HG02759 (cell line): ENCODE measurements around the gene H6PD.
A peak's percentile ranks its signal among the peaks of the same experiment; 100 is the strongest.

Experiments
- ATAC-seq: cut with Tn5 transposase; IDR thresholded peaks from one replicate; pipeline ENCODE4 v1.9.1; 2021; ENCODE audit warnings: mild to moderate bottlenecking, moderate library complexity; ENCODE audit not compliant: unreplicated experiment

H6PD gene, protein sequence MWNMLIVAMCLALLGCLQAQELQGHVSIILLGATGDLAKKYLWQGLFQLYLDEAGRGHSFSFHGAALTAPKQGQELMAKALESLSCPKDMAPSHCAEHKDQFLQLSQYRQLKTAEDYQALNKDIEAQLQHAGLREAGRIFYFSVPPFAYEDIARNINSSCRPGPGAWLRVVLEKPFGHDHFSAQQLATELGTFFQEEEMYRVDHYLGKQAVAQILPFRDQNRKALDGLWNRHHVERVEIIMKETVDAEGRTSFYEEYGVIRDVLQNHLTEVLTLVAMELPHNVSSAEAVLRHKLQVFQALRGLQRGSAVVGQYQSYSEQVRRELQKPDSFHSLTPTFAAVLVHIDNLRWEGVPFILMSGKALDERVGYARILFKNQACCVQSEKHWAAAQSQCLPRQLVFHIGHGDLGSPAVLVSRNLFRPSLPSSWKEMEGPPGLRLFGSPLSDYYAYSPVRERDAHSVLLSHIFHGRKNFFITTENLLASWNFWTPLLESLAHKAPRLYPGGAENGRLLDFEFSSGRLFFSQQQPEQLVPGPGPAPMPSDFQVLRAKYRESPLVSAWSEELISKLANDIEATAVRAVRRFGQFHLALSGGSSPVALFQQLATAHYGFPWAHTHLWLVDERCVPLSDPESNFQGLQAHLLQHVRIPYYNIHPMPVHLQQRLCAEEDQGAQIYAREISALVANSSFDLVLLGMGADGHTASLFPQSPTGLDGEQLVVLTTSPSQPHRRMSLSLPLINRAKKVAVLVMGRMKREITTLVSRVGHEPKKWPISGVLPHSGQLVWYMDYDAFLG

DNA sequence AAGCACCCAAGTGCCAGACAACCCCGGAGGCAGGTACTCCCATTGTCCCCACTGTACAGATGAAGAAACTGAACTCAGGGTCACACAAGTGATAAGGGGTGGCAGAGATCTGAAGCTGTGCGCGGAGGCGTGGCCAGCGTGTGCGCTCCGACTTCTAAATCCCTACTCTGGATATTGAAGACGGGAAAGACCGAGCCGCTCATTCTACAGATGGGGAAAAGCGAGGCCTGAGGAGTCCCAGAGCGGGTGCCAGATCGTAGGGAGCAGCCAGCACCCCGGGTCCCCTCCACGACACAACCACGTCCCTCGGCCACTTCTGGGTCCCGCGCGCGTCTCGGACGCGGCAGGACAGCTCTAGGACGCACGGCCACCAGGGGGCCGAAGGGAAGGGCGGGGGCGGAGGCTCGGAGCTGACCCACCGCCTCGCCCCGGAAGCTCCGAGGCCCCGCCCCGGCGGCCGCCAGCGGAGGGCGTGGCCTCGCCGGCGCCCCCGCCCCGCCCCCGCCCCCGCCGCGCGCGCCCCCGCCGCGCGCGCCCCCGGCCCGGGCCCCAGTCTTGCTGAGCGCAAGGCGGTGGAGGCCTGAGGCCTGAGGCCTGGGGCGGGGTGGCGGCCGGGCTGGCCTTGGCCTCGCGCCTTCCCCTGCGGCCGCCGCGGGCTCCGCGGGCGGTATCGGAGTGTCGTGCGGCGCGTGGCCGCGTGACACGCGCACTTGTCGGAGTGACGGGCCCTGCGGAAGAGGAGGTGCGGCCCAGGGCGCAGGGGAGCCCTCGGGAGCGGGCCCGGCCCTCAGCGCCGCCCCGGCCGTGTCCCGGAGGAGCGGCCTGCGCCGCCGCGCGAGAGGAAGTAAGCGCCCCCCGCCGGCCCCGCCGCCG is at the start of gene H6PD:
Gene H6PD (plus strand): TSS at position 552 of the 873 bp plus-strand sequence. CDS start 10,161 bp downstream, outside the sequence.
- ATAC-seq: peak; percentile 78

DNA sequence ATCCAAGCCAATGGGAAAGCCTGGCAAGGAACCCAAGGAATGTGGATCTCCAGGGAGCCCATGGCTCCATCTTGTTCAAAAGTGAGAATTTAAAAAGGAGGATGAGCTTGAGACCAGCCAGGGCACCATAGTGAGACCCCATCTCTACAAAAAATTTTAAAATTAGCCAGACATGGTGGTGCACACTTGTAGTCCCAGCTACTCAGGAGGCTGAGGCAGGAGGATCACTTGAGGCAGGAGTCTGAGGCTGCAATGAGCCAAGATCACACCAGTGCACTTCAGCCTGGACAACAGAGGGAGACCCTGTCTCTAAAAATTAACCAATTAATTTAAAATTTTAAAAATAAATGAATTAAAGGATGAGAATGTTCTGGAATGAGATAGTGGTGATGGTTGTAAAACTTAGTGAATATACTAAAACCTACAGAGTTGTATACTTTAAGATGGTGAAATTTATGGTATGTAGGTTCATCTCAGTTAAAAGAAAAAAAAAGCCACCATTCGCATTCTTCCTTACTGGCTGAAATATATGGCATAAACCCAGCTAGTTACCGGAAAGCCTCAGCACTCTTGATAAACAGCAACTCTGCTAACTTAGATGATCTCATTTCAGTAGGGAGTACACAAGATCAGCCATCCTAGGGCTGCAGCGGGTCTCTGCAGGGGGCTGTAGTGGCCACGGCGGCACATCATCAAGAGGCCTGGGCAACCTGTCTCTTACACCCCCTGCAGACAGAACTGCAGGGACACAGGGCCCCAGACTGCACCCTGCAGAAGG is 48.3 kb upstream of the H6PD start:
- no peak for ATAC-seq

DNA sequence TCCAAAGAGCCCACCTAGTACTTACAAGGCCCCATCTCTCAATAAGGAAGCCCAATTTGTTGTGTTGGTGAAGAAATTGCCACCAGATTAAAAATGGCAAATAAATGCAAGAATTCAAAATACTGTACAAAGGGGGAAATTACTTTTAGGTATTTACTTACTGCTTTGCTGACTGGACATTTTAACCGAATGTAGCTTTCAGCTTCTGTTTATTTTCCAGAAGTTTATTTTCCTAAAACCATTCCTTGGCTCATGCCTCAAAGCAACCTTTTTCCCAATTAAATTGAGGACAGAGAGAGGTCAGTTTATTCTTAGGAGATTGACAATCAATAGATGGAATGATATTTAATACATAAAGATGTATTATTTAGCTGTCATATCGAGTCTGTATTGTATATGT is 47.6 kb upstream of the H6PD start:
- ATAC-seq: no peak

DNA sequence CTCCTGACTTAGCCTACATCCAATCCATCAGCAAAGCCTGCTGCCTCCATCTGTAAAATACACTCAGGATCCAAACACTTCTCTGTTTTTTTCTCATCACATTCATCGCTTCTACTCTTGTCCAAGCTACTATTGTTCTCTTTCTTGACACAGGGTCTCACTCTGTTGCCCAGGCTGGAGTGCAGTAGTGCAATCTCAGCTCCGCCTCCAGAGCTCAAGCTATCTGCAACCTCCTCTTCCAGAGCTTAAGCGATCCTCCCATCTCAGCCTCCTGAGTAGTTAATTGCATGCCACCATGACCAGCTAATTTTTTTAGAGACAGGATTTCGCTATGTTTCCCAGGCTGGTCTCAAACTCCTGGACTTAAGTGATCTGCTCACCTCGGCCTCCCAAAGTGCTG is 44.3 kb upstream of the H6PD start:
- ATAC-seq: no peak

DNA sequence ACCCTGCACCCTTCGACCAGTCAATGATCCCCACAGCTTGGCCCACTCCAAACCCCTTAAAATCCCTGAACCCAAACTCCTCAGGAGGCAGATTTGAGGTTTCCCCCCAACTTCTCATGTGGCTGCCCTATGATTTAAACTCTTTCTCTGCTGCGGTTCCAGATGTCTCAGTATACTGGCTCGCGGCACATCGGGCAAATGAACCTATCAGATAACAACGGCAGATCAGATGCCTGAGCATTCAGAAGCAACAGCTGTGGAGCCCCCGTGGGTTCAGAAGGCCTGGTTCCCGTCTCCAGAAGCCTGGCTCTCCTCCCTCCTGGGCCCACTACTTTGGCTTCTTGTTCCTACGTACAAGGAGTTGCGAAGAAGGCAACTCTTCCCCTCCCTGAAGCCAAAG is 43.3 kb upstream of the H6PD start:
- ATAC-seq: no peak

DNA sequence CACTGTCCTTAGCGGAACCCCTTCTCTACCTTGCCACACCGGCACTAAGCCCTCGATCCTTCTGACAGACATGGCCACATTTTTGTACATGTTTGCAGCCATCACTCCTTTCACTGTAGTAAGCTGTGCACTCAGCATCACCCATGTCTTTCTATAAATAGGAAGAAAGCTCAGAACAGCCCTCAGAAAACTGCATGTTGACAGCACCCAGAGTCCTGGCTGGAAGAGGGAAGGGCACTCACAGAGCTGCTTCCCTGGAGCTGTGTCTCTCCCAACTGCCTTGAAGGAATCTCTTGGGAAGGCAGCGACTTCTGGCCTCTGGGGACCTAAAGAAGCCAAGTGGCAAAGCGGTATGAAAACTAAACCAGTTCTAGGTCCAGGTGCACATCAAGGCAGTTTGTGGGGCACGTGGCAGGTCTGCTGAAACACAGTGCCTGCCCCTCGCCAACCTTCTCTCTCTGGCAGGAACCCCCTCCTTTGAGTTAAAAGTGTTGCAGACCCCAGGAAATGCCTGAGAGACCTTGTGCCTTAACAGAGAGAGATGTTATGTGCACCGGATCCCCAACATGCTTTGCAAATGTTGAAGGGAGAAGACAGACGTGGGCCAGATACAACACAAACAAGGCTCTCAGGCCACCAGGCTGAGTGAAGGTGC is 41.9 kb upstream of the H6PD start:
- ATAC-seq: no peak

DNA sequence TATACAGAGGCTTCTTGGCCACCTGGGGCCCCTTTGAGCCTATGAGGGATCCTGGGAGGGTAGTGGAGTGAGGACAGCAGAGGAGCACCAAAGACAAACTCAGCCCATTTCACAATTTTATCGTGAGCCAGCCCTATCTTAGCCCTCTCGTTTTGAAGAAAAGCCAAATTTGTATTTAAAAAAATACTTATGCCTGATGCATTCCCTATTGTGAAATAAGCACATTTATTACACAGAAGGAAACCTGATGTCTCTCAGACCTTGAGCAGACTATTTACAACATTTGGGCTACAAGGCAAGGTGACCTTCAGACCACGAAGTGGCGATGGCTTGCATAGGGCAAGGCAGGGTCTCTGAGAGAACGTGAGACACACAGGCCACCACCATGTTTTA is 41.3 kb upstream of the H6PD start:
- ATAC-seq: no peak

DNA sequence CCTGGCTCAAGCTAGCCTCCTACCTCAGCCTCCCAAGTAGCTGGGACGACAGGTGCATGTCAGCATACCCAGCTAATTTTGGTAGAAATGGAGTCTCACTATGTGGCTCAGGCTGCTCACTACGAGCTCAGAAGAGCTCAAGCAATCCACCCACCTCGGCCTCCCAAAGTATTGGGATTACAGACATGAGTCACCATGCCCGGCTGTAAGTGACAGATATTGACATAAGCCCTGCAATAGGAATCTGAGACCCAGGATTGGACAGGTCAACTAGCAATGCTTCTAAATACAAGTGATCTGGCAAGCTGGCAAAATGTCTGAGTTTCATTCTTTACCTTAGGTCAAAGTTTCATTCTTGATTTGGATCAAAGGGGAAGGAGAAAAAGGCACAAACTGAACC is 40.5 kb upstream of the H6PD start:
- no peak for ATAC-seq

DNA sequence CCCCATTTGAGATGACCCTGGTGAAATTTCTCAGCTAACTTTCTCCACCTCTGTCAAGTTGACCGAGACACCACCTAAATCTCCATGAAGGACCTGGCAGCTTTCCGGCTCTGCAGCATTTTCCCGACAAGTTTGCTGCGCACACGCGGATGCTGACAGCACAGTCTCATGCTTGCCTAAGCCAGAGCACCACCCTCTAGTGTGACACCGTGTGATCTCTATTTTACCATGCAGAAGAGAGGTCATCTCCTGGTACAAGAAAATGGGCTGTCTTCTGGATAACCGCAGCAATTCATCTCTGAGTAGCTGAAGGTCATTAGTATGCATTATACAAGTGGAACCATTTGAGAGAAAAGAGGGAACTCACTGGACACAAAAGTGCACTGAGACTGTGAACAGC is 38.9 kb upstream of the H6PD start:
- no peak for ATAC-seq

DNA sequence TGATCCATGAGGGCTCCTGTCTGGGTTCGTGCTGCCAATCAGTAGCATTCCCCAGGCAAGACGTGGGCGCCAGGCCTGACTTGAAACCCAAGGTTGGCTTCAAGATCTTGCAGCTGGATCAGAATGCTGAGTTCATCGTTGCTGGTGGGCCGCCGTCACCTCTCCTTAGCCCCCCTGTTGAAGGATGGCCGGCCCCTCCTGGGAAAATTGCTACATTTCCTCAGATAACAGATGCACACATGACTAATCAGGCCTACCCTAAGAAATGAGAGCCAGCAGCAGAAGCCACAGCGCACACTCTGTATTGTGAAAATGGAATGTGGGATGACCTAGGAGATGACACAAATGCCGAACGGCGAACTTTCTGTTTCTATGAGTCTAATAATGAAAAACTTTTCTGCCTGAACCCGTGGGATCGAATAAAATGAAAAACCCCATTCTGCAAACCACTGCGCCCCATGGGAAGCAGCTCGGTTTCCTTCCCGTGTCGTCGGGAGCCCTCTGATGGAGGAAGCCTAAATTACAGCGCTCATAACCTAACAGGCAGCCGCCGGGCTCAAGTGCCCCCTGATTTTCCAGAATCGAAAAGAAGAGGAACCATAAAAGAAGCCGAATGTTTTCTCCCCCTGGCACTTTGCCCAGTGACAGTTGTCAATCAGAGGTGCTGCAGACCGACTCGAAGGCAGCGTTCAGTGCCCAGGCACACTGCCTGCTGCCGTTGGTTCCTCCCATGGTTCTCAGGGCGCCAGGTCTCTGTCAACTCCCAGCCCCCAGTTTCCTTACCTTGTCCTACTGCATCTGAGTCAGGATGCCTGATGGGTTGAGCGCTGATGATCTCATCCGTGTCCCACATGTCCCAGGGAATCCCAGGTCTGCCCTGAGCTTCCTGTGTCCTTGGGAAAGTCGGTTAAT is 38.2 kb upstream of the H6PD start:
- ATAC-seq: peak; percentile 71

DNA sequence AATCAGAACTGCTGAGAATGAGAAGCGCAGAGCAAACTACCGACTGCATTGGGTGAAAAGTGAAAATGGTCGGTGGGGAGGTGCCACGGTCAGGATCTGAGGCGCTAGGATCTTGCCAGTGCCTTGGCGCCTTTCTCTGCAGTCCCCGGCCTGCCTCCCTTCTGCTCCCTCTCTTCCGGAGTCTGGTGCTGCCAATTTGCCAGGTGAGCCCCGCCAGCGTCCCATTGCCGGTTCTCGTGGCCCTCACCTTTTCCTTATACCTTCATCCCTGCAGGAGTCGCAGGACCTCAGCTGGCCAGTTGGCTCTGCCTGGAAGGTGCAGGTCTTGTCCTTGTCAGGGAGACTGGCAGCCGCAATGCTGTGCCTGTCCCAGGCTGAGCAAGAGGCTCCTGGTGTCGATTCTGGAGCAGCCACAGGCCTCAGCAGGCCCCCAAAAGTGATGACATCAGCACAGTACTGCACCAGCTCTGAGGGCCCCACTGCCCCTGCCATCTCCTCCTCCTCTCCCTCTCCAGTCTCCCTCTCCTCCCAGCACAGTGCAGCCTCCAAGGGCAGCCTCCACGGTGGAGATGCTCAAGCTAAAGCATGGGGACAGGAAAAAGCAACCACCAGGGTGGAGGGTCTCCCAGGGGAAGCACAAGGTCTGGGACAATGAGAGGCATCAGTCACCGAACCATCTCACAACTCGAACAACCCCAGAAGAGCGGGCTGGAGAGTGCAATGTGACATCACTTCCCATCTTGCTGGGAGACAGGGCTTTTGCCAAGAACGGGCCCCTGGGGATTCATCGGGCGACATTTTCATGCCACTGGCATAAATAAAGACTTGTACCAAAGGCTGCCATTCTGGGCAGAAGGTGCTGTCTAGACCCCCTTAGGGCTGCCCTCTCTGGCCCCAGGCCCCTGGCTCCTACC is 37.1 kb upstream of the H6PD start:
- ATAC-seq: no peak

DNA sequence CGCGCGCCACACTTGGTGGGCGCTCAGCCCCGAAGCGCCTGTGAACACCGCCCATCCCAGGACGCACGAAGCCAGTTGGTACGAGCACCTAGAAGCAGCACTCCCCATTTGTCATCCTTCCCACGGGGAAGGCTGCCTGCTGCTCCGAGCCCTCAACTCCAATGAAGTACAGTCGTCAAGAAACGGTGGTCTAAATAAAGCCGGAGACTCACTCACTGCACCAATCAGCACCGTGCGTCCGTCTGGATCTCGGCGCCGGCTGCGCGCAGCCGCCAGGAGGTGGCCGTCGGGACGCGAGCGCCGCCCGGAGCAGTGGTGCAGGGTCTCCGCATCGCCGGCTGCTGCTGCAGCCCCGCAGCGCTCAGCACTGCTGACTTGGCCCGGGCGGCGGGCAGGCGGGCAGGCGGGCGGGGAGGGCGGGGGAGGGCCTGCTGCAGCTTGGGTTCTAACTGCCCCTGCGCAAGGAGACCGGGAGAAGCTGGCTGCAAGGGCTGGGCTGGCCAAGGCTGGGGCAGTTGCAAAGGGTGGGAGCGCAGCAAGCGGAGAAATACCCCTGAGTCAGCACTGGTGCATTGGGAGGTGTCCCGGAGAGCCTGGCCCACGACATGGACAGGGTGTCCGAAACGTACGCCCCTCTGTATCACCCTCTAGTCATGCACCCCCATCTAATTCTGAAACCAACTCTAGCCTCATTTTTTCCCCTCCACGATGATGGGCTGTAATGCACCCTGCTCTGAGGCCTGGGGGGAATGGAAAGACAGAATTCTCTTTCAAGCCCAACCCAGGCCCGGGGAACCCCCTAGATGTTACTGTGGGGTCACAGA is 35.8 kb upstream of the H6PD start:
- ATAC-seq: no peak

DNA sequence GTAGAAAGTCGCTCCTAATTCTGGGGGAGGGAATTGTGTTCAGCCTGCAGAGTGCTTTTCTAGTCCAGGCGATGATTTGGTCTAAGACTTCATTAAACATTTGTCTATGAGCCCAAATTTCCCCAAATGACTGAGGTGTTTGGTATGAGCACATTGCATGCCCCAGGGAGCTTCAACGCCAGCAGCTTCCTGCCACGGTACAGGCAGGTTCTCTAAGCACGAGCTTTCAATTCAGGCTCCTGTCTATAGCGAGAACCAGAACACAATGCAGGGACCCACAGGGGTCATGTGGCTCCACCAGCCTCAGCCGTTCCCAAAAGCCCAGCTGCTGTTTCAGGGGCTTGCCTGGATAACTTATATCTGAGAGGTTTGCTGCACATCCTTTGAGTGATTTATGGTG is 34.1 kb upstream of the H6PD start:
- no peak for ATAC-seq

DNA sequence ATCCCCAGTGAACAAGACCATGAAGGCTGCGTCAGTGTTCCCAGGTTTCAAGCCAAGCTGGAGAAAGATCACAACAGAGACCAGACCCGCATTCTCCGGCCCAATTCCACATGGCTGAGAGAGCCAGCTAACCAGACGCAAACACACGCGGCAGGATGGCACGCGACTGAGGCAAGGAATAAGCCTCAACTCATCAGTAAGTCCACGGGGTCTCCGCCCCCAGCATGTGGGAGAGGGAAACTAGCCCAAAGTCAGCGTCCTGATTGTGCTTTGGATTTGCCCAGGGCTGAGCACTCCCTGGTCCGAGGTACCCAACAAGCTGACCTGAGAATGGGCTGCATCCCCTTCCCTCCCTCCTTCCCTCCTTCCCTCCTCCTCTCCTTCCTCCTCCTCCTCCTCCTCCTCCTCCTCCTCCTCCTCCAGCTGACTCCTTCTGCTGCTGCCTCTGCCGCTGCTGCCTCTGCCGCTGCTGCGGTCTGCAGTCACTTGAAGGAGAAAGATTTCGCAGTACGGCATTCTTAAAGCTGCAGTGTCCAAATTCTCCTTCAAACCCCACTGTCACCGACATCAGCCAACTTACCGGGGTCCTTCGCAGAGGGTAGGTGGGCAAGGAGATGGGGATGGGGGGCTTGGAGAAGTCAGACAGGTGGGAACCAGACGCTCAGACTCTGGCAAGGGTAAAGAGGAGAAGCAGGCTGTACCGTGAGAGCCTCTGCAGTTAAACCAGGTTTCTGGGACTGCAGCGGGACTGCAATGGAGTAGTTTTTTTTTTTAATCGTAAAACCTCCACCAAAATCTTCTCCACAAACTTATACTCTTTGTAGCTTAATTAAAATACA is 33.0 kb upstream of the H6PD start:
- no peak for ATAC-seq

DNA sequence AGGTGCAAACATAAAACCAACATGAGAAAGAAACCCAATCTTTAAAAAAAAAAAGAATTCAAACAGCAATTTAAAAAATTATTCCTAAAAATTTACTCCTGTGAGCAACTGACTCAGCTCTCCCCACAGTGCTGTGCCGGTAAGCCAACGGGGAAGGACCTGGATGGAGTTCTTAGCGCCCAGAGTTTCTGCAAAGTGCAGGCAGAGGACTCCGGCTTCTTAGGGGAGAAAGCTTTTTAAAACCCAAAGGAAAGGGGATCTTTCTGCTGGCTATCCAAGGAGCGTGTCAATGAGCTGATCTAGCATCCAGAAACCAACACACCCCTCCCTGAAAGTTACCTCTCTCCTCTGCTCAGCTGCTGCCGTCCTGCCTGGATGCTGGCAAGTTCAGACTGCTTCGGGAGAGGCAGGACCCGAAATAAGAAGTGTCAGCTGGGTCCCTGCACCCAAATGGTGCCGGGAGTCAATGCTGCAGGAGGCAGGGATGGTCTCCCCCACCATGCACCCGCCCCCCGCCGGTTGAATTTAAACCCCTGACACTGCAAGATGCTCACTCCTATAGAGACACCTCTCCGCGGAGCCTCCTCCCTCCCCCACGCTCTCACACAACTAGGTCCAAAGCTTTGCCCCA is 32.2 kb upstream of the H6PD start:
- ATAC-seq: no peak

DNA sequence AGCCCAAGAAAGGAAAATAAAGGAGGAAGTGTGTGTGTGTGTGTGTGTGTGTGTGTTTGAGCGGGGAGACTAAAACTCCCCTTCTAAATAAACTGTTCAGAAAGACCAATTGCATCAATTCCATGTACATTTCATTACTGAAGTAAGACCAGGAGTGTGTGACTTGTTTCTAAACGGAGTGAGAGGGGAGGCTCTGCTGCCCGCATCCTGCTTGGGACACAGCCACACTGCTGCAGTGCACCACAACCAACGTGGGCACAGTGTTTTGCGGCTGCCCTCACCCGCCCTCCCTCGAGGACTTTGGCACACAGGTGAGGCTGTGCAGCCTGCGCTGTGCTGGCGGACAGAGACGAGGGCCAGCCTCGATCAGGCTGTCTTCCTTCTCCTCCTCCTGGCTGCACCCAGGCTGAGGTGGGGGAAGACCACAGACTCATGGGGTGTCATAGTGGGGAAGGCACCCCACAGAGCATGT is 31.0 kb upstream of the H6PD start:
- ATAC-seq: no peak
